22Rv1 (cell line): ENCODE results near the gene PID1.

Experiments
- CTCF ChIP-seq: fragments of 450-650 bp; IDR thresholded peaks from 2 replicates; pipeline ENCODE4 v1.5.1; 2017; ENCODE audit warnings: mild to moderate bottlenecking
- ZFX ChIP-seq: fragments of 450-650 bp; IDR thresholded peaks from 2 replicates; pipeline ENCODE4 v1.6.1; 2017; ENCODE audit warnings: antibody characterized with exemption, borderline replicate concordance

- TF ChIP-seq CTCF (no peak), ZFX (no peak)
Observed at GRCh38 chr2:229243890-229244560, 27.1 kb downstream of the PID1 start.
